Fibroblast of pulmonary artery (primary cell): ENCODE results near the gene FOXJ1.

Experiments
- DNase-seq: peaks from one replicate; pipeline ENCODE4 v3.0.0-alpha.2; 2010; ENCODE audit warnings: low read depth
- H3K4me3 ChIP-seq: replicated peaks from 2 replicates; pipeline ENCODE4 v1.5.1; 2011; ENCODE audit warnings: low read depth, mild to moderate bottlenecking, control low read depth, low read length, moderate library complexity
- CTCF ChIP-seq: IDR thresholded peaks from 2 replicates; pipeline ENCODE4 v1.5.1; 2011; ENCODE audit warnings: mild to moderate bottlenecking, control low read depth, low read length, inconsistent platforms; ENCODE audit errors: missing control alignments

FOXJ1 gene

GRCh38 chr17:76153640-76154039, 12.6 kb upstream of the FOXJ1 start:
- no peak overlapping the region for H3K4me3 ChIP-seq
- DNase-seq = peak; percentile 32
- peak; percentile 19 for TF ChIP-seq CTCF

- no peak overlapping the region for H3K4me3 ChIP-seq
- DNase-seq = no peak
- no peak for TF ChIP-seq CTCF
Observed at GRCh38 chr17:76153202-76153601, 12.2 kb upstream of the FOXJ1 start.

GRCh38 chr17:76152591-76152990, 11.5 kb upstream of the FOXJ1 start:
- no peak for TF ChIP-seq CTCF
- no peak overlapping the region for H3K4me3 ChIP-seq
- DNase-seq = no peak

- no peak for DNase-seq
- no peak for TF ChIP-seq CTCF
- H3K4me3 ChIP-seq = no peak overlapping the region
Observed at GRCh38 chr17:76151896-76152454, 10.9 kb upstream of the FOXJ1 start.

GRCh38 chr17:76150712-76151622, 9.9 kb upstream of the FOXJ1 start:
- no peak for DNase-seq
- no peak for TF ChIP-seq CTCF
- no peak overlapping the region for H3K4me3 ChIP-seq

- no peak overlapping the region for H3K4me3 ChIP-seq
- no peak for TF ChIP-seq CTCF
- no peak for DNase-seq
Observed at GRCh38 chr17:76149214-76149613, 8.2 kb upstream of the FOXJ1 start.

GRCh38 chr17:76148015-76148326, 6.9 kb upstream of the FOXJ1 start:
- no peak overlapping the region for H3K4me3 ChIP-seq
- DNase-seq = no peak
- TF ChIP-seq CTCF = no peak
